GM21526 (cell line): ENCODE results near the gene ZNHIT6.
"Not testable (repeated sequence)": the region's sequence is repeated elsewhere in the genome, so short reads cannot be mapped to it uniquely, and the experiment has no call there.

Experiments
- ATAC-seq: cut with Tn5 transposase; IDR thresholded peaks from one replicate; pipeline ENCODE4 v1.9.1; 2021; ENCODE audit warnings: moderate library complexity; ENCODE audit not compliant: unreplicated experiment, low FRiP score

ZNHIT6 gene

GRCh38 chr1:85677656-85678055, 30.6 kb downstream of the ZNHIT6 start:
- ATAC-seq, result no peak

- ATAC-seq, result no peak
Measured at GRCh38 chr1:85672031-85672660, 36.1 kb downstream of the ZNHIT6 start.

- no peak for ATAC-seq
Measured at GRCh38 chr1:85665932-85666331, 42.3 kb downstream of the ZNHIT6 start.

- ATAC-seq, result no peak
Measured at GRCh38 chr1:85663382-85663781, 44.9 kb downstream of the ZNHIT6 start.

- no peak for ATAC-seq
Measured at GRCh38 chr1:85661767-85662166, 46.5 kb downstream of the ZNHIT6 start.

- no peak for ATAC-seq
Measured at GRCh38 chr1:85660541-85660940, 47.7 kb downstream of the ZNHIT6 start.

GRCh38 chr1:85659174-85659573, 49.1 kb downstream of the ZNHIT6 start:
- no peak for ATAC-seq

GRCh38 chr1:85656948-85657347, 51.3 kb downstream of the ZNHIT6 start:
- ATAC-seq, result no peak

- no peak for ATAC-seq
Measured at GRCh38 chr1:85656256-85656655, 52.0 kb downstream of the ZNHIT6 start.

GRCh38 chr1:85655315-85655714, 52.9 kb downstream of the ZNHIT6 start:
- ATAC-seq, result no peak

- ATAC-seq, result no peak
Measured at GRCh38 chr1:85654066-85654782, 54.0 kb downstream of the ZNHIT6 start.

GRCh38 chr1:85652327-85652726, 55.9 kb downstream of the ZNHIT6 start:
- no peak for ATAC-seq

- ATAC-seq, result no peak
Measured at GRCh38 chr1:85650645-85651044, 57.6 kb downstream of the ZNHIT6 start.

GRCh38 chr1:85649591-85649990, 58.6 kb downstream of the ZNHIT6 start:
- ATAC-seq, result no peak

- ATAC-seq, result not testable (repeated sequence)
Measured at GRCh38 chr1:85641598-85642556, 66.4 kb downstream of the ZNHIT6 start.

GRCh38 chr1:85639920-85640319, 68.3 kb downstream of the ZNHIT6 start:
- ATAC-seq, result not testable (repeated sequence)

- no peak for ATAC-seq
Measured at GRCh38 chr1:85638412-85638811, 69.8 kb downstream of the ZNHIT6 start.

- ATAC-seq, result no peak
Measured at GRCh38 chr1:85630493-85630892, 77.7 kb downstream of the ZNHIT6 start.

GRCh38 chr1:85629532-85629920, 78.7 kb downstream of the ZNHIT6 start:
- ATAC-seq, result no peak

GRCh38 chr1:85628791-85629531, 79.3 kb downstream of the ZNHIT6 start:
- no peak for ATAC-seq
